Body of pancreas (tissue), 4 donors: ENCODE data around the gene CDH4.

Experiments
- CTCF ChIP-seq, 7 experiments: fragments of 450-650 bp in 4 of 7; fragments of 200-600 bp in 3 of 7; sonication (generic) in 3 of 7; IDR thresholded peaks; one replicate each; pipeline ENCODE4 v1.5.1; 2016 to 2019; ENCODE audit warnings: antibody characterized with exemption in 7 of 7
- POLR2A ChIP-seq, 3 donors: fragments of 450-650 bp; IDR thresholded peaks; one replicate each; pipeline ENCODE4 v1.6.1; 2016; ENCODE audit warnings: antibody characterized with exemption in 3 of 3, mild to moderate bottlenecking in 2 of 3

GRCh38 chr20:61439251-61439650 is 187.2 kb downstream of the CDH4 start:
- no peak for TF ChIP-seq CTCF (IDR thresholded peaks at IDR 0.05)
- TF ChIP-seq POLR2A (IDR thresholded peaks at IDR 0.05), result no peak
